ENCODE data around the gene CTSS. TPM values are rescaled to one million over a fixed set of nuclear protein-coding genes. Genes with fewer than 3 reads are reported as not detected.

Gene CTSS
- total RNA-seq, 1 experiment from 2014 or later, result 0.57 TPM

DNA sequence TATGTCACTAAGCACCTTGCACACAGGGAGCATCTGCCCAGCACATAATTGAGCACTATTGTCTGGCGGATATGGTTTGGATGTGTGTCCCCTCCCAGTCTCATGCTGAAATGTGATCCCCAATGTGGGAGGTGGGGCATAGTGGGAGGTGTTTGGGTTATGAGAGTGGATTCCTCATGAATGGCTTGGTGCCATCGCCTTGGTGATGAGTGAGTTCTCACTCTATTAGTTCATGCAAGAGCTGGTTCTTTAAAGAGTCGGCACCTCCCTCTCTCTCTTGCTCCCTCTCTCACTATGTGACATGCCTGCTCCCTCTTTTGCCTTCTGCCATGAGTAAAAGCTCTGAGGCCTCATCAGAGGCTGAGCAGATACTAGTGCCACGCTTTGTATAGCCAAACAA, 32.9 kb upstream of the CTSS start:
- no peaks in the 10 kb centered on the region for H4K20me1 ChIP-seq (ENCODE audit: insufficient read depth)
- no peak overlapping the region for H3K4me2 ChIP-seq (ENCODE audit: low read length)
- intact Hi-C loops (cut with micrococcal nuclease), result no loop called here
- H3K9ac ChIP-seq (ENCODE audit: low read length), result no peak overlapping the region
- ChIA-PET CTCF (no interaction called here), RAD21 (ENCODE audit: low non-redundant PET in 1 of 2, low total read pairs in 2 of 2, uncharacterized antibody in 2 of 2, unreplicated experiment in 2 of 2) (no interaction called here), POLR2A (no interaction called here)
- no TSS peak for BruUV-seq (replicated peaks)
- H3K9me2 ChIP-seq (ENCODE audit: insufficient read depth), result no peaks in the 10 kb centered on the region
- no peaks in the 10 kb centered on the region for H3K4me1 ChIP-seq (ENCODE audit: control insufficient read depth in 1 of 2, insufficient read depth in 2 of 2, low read length in 2 of 2)
- ATAC-seq (no peak), DNase-seq (ENCODE audit: low read depth, low spot score) (no peak)
- H3K36me3 ChIP-seq (ENCODE audit: control insufficient read depth in 1 of 2, insufficient read depth in 2 of 2, low read length in 2 of 2), result no peaks in the 10 kb centered on the region
- no peak for TF ChIP-seq SRF (IDR thresholded peaks at IDR 0.05; ENCODE audit: low read depth)
- H3K9me3 ChIP-seq (ENCODE audit: control insufficient read depth in 1 of 2, insufficient read depth in 1 of 2, low read depth in 1 of 2, low read length in 2 of 2), result no peaks in the 10 kb centered on the region
- H3K79me2 ChIP-seq (ENCODE audit: insufficient read depth, low read length), result no peaks in the 10 kb centered on the region
- no peak overlapping the region for H3K27ac ChIP-seq (ENCODE audit: low read depth, low read length)
- no peak overlapping the region for H2AFZ ChIP-seq (ENCODE audit: low read depth, low read length, poor library complexity, severe bottlenecking)
- H3K4me3 ChIP-seq (replicated peaks in 1 of 2; ENCODE audit: low read depth in 1 of 2, low read length in 2 of 2), result no peak overlapping the region
- H3K27me3 ChIP-seq (ENCODE audit: insufficient read depth, low read length), result no peaks in the 10 kb centered on the region

DNA sequence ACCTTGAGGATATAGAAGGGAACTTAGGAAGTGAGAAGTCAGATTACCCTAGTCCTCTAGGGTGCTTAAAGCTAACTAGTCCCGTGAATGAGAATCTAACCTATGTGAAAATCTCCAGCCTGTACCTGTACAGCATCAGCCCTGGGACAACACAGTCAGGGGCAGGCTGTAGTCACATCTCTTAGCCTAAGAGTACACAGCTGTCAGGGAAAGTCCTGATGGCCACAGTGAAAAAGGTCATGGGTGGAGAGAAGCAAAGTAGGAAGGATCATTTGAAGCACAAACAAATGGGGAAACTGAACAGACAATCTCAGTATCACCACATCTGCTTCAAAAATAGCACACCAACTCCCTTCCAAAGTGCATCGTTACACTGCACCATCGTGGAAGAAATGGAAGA, 30.8 kb upstream of the CTSS start:
- Histone ChIP-seq H3K9me3 (ENCODE audit: control insufficient read depth in 1 of 2, insufficient read depth in 1 of 2, low read depth in 1 of 2, low read length in 2 of 2) (no peaks in the 10 kb centered on the region), H3K27me3 (ENCODE audit: insufficient read depth, low read length) (no peaks in the 10 kb centered on the region), H3K4me3 (replicated peaks in 1 of 2; ENCODE audit: low read depth in 1 of 2, low read length in 2 of 2) (no peak overlapping the region), H3K9me2 (ENCODE audit: insufficient read depth) (no peaks in the 10 kb centered on the region), H3K4me1 (ENCODE audit: control insufficient read depth in 1 of 2, insufficient read depth in 2 of 2, low read length in 2 of 2) (no peaks in the 10 kb centered on the region), H4K20me1 (ENCODE audit: insufficient read depth) (no peaks in the 10 kb centered on the region), H3K27ac (ENCODE audit: low read depth, low read length) (no peak overlapping the region), H2AFZ (ENCODE audit: low read depth, low read length, poor library complexity, severe bottlenecking) (no peak overlapping the region), H3K4me2 (ENCODE audit: low read length) (no peak overlapping the region), H3K79me2 (ENCODE audit: insufficient read depth, low read length) (no peaks in the 10 kb centered on the region), H3K9ac (ENCODE audit: low read length) (no peak overlapping the region), H3K36me3 (ENCODE audit: control insufficient read depth in 1 of 2, insufficient read depth in 2 of 2, low read length in 2 of 2) (no peaks in the 10 kb centered on the region)
- ChIA-PET POLR2A (no interaction called here), RAD21 (ENCODE audit: low non-redundant PET in 1 of 2, low total read pairs in 2 of 2, uncharacterized antibody in 2 of 2, unreplicated experiment in 2 of 2) (no interaction called here), CTCF (no interaction called here)
- ATAC-seq (no peak), DNase-seq (ENCODE audit: low read depth, low spot score) (no peak)
- intact Hi-C loops (cut with micrococcal nuclease), result no loop called here
- no TSS peak for BruUV-seq (replicated peaks)
- TF ChIP-seq EZH2phosphoT487 (IDR thresholded peaks at IDR 0.05; ENCODE audit: borderline replicate concordance), result no peak
- no peak for TF ChIP-seq SP1 (IDR thresholded peaks at IDR 0.05; ENCODE audit: low read depth)
- no peak for TF ChIP-seq EZH2 (IDR thresholded peaks at IDR 0.05)
- TF ChIP-seq ZNF274 (IDR thresholded peaks at IDR 0.05; ENCODE audit: low read depth, low read length), result no peak
- TF ChIP-seq EGR1 (IDR thresholded peaks at IDR 0.05; ENCODE audit: low read depth), result no peak
- TF ChIP-seq, protein P1, sequence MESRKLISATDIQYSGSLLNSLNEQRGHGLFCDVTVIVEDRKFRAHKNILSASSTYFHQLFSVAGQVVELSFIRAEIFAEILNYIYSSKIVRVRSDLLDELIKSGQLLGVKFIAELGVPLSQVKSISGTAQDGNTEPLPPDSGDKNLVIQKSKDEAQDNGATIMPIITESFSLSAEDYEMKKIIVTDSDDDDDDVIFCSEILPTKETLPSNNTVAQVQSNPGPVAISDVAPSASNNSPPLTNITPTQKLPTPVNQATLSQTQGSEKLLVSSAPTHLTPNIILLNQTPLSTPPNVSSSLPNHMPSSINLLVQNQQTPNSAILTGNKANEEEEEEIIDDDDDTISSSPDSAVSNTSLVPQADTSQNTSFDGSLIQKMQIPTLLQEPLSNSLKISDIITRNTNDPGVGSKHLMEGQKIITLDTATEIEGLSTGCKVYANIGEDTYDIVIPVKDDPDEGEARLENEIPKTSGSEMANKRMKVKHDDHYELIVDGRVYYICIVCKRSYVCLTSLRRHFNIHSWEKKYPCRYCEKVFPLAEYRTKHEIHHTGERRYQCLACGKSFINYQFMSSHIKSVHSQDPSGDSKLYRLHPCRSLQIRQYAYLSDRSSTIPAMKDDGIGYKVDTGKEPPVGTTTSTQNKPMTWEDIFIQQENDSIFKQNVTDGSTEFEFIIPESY (IDR thresholded peaks at IDR 0.05; ENCODE audit: extremely low read depth, insufficient replicate concordance, low read length), result no peak
- no peak for TF ChIP-seq SRF (IDR thresholded peaks at IDR 0.05; ENCODE audit: low read depth)
- TF ChIP-seq, protein P2, sequence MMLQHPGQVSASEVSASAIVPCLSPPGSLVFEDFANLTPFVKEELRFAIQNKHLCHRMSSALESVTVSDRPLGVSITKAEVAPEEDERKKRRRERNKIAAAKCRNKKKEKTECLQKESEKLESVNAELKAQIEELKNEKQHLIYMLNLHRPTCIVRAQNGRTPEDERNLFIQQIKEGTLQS (IDR thresholded peaks at IDR 0.05), result no peak
- TF ChIP-seq CBX3 (IDR thresholded peaks at IDR 0.05; ENCODE audit: low read depth), result no peak
- no peak for TF ChIP-seq POLR2A (IDR thresholded peaks at IDR 0.05; ENCODE audit: borderline replicate concordance, extremely low read depth, insufficient read depth, insufficient read length)
- TF ChIP-seq CEBPB (IDR thresholded peaks at IDR 0.05; ENCODE audit: low read depth), result no peak
- TF ChIP-seq, protein P3, sequence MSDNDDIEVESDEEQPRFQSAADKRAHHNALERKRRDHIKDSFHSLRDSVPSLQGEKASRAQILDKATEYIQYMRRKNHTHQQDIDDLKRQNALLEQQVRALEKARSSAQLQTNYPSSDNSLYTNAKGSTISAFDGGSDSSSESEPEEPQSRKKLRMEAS (IDR thresholded peaks at IDR 0.05), result no peak
- no peak for TF ChIP-seq ELF1 (IDR thresholded peaks at IDR 0.05; ENCODE audit: borderline replicate concordance, low read depth)
- TF ChIP-seq, protein P4, sequence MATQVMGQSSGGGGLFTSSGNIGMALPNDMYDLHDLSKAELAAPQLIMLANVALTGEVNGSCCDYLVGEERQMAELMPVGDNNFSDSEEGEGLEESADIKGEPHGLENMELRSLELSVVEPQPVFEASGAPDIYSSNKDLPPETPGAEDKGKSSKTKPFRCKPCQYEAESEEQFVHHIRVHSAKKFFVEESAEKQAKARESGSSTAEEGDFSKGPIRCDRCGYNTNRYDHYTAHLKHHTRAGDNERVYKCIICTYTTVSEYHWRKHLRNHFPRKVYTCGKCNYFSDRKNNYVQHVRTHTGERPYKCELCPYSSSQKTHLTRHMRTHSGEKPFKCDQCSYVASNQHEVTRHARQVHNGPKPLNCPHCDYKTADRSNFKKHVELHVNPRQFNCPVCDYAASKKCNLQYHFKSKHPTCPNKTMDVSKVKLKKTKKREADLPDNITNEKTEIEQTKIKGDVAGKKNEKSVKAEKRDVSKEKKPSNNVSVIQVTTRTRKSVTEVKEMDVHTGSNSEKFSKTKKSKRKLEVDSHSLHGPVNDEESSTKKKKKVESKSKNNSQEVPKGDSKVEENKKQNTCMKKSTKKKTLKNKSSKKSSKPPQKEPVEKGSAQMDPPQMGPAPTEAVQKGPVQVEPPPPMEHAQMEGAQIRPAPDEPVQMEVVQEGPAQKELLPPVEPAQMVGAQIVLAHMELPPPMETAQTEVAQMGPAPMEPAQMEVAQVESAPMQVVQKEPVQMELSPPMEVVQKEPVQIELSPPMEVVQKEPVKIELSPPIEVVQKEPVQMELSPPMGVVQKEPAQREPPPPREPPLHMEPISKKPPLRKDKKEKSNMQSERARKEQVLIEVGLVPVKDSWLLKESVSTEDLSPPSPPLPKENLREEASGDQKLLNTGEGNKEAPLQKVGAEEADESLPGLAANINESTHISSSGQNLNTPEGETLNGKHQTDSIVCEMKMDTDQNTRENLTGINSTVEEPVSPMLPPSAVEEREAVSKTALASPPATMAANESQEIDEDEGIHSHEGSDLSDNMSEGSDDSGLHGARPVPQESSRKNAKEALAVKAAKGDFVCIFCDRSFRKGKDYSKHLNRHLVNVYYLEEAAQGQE (IDR thresholded peaks at IDR 0.05; ENCODE audit: low read depth), result no peak
- TF ChIP-seq POLR2AphosphoS5 (IDR thresholded peaks at IDR 0.05; ENCODE audit: low read depth, low read length), result no peak
